DND-41 (cell line): ENCODE data around the gene ACSL3.

Experiments used
- ATAC-seq: fragments of 200-7000 bp; cut with Tn5 transposase; 3 replicates; pipeline ENCODE4 v1.9.1; 2021; ENCODE audit warnings: low read depth; ENCODE audit not compliant: insufficient read depth
- DNase-seq: peaks from one replicate; pipeline ENCODE4 v3.0.0-alpha.2; 2020
- H2AFZ ChIP-seq: 2 replicates; pipeline ENCODE4 v1.6.0; 2012; ENCODE audit warnings: low read depth, low read length
- H3K27ac ChIP-seq: 2 replicates; pipeline ENCODE4 v1.5.1; 2012; ENCODE audit warnings: low read length, inconsistent platforms
- H3K27me3 ChIP-seq: fragments of 200-600 bp; sonication (generic); 2 replicates; pipeline ENCODE4 v1.6.0; 2012; ENCODE audit warnings: low read length, mild to moderate bottlenecking, inconsistent platforms; ENCODE audit not compliant: insufficient read depth, poor library complexity
- H3K36me3 ChIP-seq: 2 replicates; pipeline ENCODE4 v1.5.1; 2012; ENCODE audit warnings: low read length, inconsistent platforms; ENCODE audit not compliant: insufficient read depth
- H3K4me1 ChIP-seq: 2 replicates; pipeline ENCODE4 v1.5.1; 2012; ENCODE audit warnings: mild to moderate bottlenecking, low read length; ENCODE audit not compliant: insufficient read depth
- H3K4me2 ChIP-seq: 2 replicates; pipeline ENCODE4 v1.6.0; 2012; ENCODE audit warnings: mild to moderate bottlenecking, moderate library complexity, low read length, inconsistent platforms; ENCODE audit not compliant: insufficient read depth
- H3K4me3 ChIP-seq, 2 experiments: fragments of 200-600 bp in 1 of 2; shearing (Covaris generic) in 1 of 2; 2 replicates each; pipeline ENCODE4 v1.5.1; 2012 to 2016; ENCODE audit warnings: inconsistent platforms in 2 of 2, low read length in 2 of 2, mild to moderate bottlenecking in 2 of 2, low read depth in 1 of 2, moderate library complexity in 1 of 2
- H3K79me2 ChIP-seq: 2 replicates; pipeline ENCODE4 v1.6.0; 2012; ENCODE audit warnings: low read length, inconsistent platforms; ENCODE audit not compliant: insufficient read depth
- H3K9ac ChIP-seq: 2 replicates; pipeline ENCODE4 v1.6.0; 2012; ENCODE audit warnings: low read depth, mild to moderate bottlenecking, inconsistent platforms, low read length, moderate library complexity
- H3K9me3 ChIP-seq: 2 replicates; pipeline ENCODE4 v1.5.1; 2012; ENCODE audit warnings: low read length, moderate library complexity, mild to moderate bottlenecking, inconsistent platforms; ENCODE audit not compliant: insufficient read depth, severe bottlenecking
- H4K20me1 ChIP-seq: 2 replicates; pipeline ENCODE4 v1.6.0; 2012; ENCODE audit warnings: low read length; ENCODE audit not compliant: insufficient read depth
- EZH2 ChIP-seq: IDR thresholded peaks from 3 replicates; pipeline ENCODE4 v1.6.1; 2012; ENCODE audit warnings: borderline replicate concordance, low read depth, mild to moderate bottlenecking, moderate library complexity, low read length, inconsistent platforms; ENCODE audit not compliant: severe bottlenecking
- TF ChIP-seq, protein P1 (sequence below): IDR thresholded peaks from 2 replicates; pipeline ENCODE4 v1.5.1; 2012; ENCODE audit warnings: borderline replicate concordance, low read length, moderate library complexity, mild to moderate bottlenecking; ENCODE audit not compliant: poor library complexity, severe bottlenecking; ENCODE audit errors: extremely low read depth

ACSL3 gene

GRCh38 chr2:222819722-222820333, 41.0 kb upstream of the ACSL3 start:
- no peak overlapping the region for H3K27ac ChIP-seq
- no peaks in the 10 kb centered on the region for H3K36me3 ChIP-seq
- H3K79me2 ChIP-seq, result no peaks in the 10 kb centered on the region
- no peak overlapping the region for H3K4me2 ChIP-seq
- ATAC-seq (no peak), DNase-seq (no peak)
- peaks cover 3% of the 10 kb centered on the region for H3K27me3 ChIP-seq
- H3K9me3 ChIP-seq, result no peaks in the 10 kb centered on the region
- H3K9ac ChIP-seq, result no peak overlapping the region
- no peak overlapping the region for H3K4me3 ChIP-seq
- no peaks in the 10 kb centered on the region for H4K20me1 ChIP-seq
- TF ChIP-seq, protein P1, sequence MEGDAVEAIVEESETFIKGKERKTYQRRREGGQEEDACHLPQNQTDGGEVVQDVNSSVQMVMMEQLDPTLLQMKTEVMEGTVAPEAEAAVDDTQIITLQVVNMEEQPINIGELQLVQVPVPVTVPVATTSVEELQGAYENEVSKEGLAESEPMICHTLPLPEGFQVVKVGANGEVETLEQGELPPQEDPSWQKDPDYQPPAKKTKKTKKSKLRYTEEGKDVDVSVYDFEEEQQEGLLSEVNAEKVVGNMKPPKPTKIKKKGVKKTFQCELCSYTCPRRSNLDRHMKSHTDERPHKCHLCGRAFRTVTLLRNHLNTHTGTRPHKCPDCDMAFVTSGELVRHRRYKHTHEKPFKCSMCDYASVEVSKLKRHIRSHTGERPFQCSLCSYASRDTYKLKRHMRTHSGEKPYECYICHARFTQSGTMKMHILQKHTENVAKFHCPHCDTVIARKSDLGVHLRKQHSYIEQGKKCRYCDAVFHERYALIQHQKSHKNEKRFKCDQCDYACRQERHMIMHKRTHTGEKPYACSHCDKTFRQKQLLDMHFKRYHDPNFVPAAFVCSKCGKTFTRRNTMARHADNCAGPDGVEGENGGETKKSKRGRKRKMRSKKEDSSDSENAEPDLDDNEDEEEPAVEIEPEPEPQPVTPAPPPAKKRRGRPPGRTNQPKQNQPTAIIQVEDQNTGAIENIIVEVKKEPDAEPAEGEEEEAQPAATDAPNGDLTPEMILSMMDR, result no peak
- TF ChIP-seq EZH2, result no peak
- no peak overlapping the region for H2AFZ ChIP-seq
- no peaks in the 10 kb centered on the region for H3K4me1 ChIP-seq

GRCh38 chr2:222823183-222823930, 37.5 kb upstream of the ACSL3 start:
- DNase-seq (no peak), ATAC-seq (no peak)
- Histone ChIP-seq H3K9me3 (no peaks in the 10 kb centered on the region), H3K36me3 (no peaks in the 10 kb centered on the region), H3K9ac (no peak overlapping the region), H2AFZ (no peak overlapping the region), H3K4me3 (no peak overlapping the region), H3K4me2 (no peak overlapping the region), H4K20me1 (no peaks in the 10 kb centered on the region), H3K4me1 (no peaks in the 10 kb centered on the region), H3K27me3 (peaks cover 7% of the 10 kb centered on the region), H3K27ac (no peak overlapping the region), H3K79me2 (no peaks in the 10 kb centered on the region)
- no peak for TF ChIP-seq EZH2
- TF ChIP-seq, protein P1, result no peak

GRCh38 chr2:222825031-222825430, 35.8 kb upstream of the ACSL3 start:
- H3K79me2 ChIP-seq, result no peaks in the 10 kb centered on the region
- no peak for DNase-seq
- H3K4me2 ChIP-seq, result no peak overlapping the region
- no peaks in the 10 kb centered on the region for H3K36me3 ChIP-seq
- TF ChIP-seq EZH2, result no peak
- TF ChIP-seq, protein P1, result no peak
- no peaks in the 10 kb centered on the region for H4K20me1 ChIP-seq
- no peak overlapping the region for H3K27ac ChIP-seq
- no peak overlapping the region for H2AFZ ChIP-seq
- peaks cover 7% of the 10 kb centered on the region for H3K27me3 ChIP-seq
- H3K9me3 ChIP-seq, result no peaks in the 10 kb centered on the region
- no peak overlapping the region for H3K9ac ChIP-seq
- H3K4me3 ChIP-seq, result no peak overlapping the region
- ATAC-seq, result no peak
- H3K4me1 ChIP-seq, result no peaks in the 10 kb centered on the region
